Uterus (tissue), 2 donors: ENCODE data around the gene GPD2.

ENCODE experiments used
- POLR2A ChIP-seq, 2 donors: fragments of 450-650 bp; IDR thresholded peaks; one replicate each; pipeline ENCODE4 v1.6.1; 2016; ENCODE audit warnings: antibody characterized with exemption in 2 of 2, mild to moderate bottlenecking in 1 of 2, moderate library complexity in 1 of 2
- TF ChIP-seq, protein P1 (sequence below), 4 experiments: fragments of 200-600 bp in 2 of 4; fragments of 450-650 bp in 2 of 4; sonication (generic) in 2 of 4; IDR thresholded peaks; one replicate each; pipeline ENCODE4 v1.5.1; 2016 to 2019; ENCODE audit warnings: antibody characterized with exemption in 4 of 4, mild to moderate bottlenecking in 2 of 4, moderate library complexity in 1 of 4

DNA sequence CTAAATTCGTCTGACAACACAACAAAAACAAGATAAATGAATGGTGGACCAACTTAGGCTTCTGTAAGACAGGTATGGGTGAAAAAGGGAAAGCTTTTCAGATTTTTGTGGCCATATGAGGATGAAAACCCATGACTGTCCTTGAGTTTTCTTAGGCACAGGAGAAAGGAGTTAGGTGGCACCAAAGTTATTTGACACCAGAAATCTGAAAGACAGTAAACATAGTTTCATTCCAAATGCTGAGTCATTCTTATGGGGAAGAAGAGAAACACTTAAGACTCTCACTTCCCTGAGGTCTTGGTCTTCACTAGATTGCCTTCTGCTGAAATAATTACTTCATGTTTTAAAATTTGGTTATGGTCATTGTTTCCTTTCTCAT lies 5.2 kb upstream of the GPD2 start:
- TF ChIP-seq, protein P1, sequence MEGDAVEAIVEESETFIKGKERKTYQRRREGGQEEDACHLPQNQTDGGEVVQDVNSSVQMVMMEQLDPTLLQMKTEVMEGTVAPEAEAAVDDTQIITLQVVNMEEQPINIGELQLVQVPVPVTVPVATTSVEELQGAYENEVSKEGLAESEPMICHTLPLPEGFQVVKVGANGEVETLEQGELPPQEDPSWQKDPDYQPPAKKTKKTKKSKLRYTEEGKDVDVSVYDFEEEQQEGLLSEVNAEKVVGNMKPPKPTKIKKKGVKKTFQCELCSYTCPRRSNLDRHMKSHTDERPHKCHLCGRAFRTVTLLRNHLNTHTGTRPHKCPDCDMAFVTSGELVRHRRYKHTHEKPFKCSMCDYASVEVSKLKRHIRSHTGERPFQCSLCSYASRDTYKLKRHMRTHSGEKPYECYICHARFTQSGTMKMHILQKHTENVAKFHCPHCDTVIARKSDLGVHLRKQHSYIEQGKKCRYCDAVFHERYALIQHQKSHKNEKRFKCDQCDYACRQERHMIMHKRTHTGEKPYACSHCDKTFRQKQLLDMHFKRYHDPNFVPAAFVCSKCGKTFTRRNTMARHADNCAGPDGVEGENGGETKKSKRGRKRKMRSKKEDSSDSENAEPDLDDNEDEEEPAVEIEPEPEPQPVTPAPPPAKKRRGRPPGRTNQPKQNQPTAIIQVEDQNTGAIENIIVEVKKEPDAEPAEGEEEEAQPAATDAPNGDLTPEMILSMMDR (IDR thresholded peaks at IDR 0.05) = no peak
- no peak for TF ChIP-seq POLR2A (IDR thresholded peaks at IDR 0.05)
